HG03139 (cell line): ENCODE results near the gene PLEKHJ1.

Source experiments
- ATAC-seq: cut with Tn5 transposase; IDR thresholded peaks from one replicate; pipeline ENCODE4 v1.9.1; 2021; ENCODE audit not compliant: unreplicated experiment

Gene PLEKHJ1

GRCh38 chr19:2249880-2250765, 14.0 kb upstream of the PLEKHJ1 start:
- ATAC-seq = no peak

- ATAC-seq = no peak
These were observed 13.1 kb upstream of the PLEKHJ1 start, which contains the start of gene AMH for GRCh38 chr19:2249010-2249866. AMH (plus strand) TSS chr19:2249323; CDS start chr19:2249333, 10 bp downstream.

DNA sequence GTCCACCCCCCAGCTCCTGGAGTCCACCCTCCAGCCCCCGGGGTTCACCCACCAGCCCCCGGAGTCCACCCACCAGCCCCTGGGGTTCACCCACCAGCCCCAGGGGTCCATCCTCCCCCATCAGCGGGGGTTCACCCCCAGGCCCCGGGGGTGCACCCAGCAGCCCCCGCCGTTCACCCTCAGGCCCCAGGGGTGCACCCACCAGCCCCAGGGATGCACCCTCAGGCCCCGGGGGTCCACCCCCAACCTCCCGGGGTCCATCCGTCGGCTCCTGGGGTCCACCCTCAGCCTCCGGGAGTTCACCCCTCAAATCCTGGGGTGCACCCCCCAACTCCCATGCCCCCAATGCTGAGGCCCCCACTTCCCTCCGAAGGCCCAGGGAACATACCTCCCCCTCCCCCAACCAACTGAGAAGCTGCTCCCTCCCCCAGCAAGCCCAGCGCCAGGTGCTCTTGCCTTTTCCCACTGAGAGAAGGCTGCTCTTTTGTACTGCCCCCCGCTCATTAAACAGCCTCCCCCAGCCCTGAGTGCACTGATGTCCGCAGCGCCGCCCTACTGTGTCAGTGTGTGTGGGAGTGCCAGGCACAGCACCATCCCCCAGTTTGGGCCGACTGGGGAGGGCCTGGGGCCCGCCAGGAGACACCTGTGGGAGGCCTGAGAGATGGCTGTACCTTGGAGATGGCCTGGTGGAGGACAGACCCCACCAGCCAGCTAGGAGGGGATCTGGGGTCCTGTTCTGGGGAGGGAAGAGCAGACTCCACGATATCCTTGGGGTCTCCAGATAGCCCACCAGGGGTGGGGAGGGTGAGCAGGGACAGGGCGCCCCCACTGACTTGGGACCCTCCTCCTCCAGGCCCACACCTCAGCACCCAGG, 12.2 kb upstream of the PLEKHJ1 start:
- ATAC-seq = no peak

- ATAC-seq = no peak
These were observed 11.4 kb upstream of the PLEKHJ1 start for GRCh38 chr19:2247433-2248101.

- no peak for ATAC-seq
These were observed 10.8 kb upstream of the PLEKHJ1 start for GRCh38 chr19:2246801-2247361.

GRCh38 chr19:2246014-2246620, 10.0 kb upstream of the PLEKHJ1 start:
- no peak for ATAC-seq

GRCh38 chr19:2245273-2245672, 9.1 kb upstream of the PLEKHJ1 start:
- ATAC-seq = no peak

- ATAC-seq = no peak
These were observed 8.4 kb upstream of the PLEKHJ1 start for GRCh38 chr19:2244486-2244885.

DNA sequence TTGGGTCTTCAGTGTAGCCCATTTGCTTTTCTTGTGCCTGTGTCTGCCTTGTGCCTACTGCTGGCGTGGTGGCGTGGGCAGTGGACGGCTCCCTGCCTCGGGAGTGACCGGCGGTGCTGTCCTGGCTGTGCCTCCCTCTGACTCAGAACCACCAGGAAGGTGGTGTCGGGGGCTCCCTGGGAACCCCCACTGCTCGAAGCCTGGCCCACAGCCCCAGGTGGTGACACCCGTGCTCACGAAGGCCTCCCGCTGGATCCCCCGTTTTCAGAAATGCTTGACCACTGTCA, 7.9 kb upstream of the PLEKHJ1 start:
- ATAC-seq = no peak

DNA sequence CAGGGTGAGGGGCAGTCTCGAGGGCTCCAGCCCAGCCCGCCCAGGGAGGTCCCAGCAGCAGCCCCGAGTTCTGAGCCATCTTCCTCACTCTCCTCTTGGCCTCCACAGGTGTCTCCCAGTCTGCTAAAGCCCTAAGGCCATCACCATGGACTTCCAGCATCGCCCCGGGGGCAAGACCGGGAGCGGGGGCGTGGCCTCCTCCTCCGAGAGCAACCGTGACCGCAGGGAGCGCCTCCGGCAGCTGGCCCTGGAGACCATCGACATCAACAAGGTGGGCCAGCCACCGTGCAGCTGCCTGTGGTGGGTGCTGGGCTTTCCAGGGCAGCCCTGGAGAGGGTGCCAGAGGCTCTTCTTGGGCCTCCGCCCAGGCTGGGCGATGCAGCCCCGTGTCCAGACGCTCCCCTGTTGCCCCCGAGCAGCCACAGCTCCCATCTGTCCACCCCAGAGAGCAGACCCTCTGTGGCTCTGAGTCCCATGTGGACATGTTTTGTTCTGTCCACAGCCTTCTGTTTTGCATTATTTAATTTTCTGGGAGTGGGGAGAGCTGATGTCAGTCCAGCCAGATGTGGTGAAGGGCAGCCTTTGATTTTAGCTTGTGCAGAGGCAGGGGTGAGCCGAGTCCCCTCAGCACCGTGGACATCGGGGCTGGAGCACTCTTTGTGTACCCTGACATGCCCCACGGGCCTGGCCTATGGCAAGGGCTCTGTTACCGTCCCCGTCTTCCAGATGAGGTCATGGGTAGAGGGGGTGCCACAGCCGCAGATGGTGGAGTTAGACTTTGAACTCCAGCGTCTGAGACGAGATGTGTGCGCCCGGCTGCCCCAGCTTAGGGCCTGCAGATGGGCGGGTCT, 7.4 kb upstream of the PLEKHJ1 start:
- ATAC-seq = no peak

DNA sequence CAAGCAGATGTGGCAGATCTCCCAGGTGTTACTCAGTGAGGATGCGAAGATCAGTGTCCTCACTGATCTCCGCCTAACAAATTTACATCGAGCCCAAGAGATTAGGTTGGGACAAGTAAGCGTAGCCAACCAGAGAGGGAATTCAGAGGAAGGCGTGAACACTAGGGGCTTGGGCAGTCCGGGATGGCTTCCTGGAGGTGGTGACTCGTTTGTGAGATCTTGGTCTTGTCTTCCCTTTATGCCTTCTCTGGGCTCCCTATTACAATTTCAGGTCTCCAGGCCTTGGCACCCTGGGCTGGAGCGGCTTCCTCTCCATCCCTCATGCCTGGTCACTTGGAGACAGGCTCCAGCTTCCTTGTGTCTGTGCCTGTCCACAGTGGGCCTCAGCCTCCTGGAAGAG, 6.7 kb upstream of the PLEKHJ1 start:
- ATAC-seq = no peak

DNA sequence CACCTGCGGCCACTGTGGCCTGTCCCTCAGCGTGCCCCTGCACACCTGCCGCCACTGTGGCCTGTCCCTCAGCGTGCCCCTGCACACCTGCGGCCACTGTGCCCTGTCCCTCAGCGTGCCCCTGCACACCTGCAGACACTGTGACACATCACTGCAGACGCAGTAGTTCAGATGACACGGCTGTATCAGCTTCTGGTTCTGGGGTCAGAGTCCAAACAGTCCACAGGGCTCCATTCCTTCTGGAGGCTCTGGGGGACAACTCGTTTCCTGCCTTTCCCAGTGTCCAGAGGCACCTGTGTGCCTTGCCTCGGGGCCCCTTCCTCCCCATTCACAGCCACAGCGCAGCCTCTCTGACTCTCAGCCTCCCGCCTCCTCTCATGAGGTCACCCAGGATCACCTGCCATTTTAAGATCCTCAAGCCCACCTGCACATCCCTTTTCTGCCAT, 6.0 kb upstream of the PLEKHJ1 start:
- ATAC-seq = no peak

GRCh38 chr19:2240881-2241760, 5.0 kb upstream of the PLEKHJ1 start:
- ATAC-seq = no peak

GRCh38 chr19:2239771-2240770, 3.9 kb upstream of the PLEKHJ1 start:
- no peak for ATAC-seq

DNA sequence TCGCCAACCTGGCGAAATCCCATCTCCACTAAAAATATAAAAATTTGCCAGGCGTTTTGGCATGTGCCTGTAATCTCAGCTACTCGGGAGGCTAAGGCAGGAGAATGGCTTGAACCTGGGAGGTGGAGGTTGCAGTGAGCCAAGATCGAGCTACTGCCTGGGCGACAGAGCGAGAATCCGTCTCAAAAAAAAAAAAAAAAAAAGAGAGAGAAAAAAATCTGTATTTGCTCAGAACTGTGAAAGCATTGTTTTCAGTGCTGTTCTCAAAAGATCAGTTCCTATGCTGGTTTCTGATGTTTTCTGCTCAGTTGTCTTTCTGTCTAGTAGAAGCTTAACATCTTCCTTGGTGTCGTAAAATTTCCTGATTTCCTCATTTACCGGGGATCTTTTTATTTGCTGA, 3.0 kb upstream of the PLEKHJ1 start:
- no peak for ATAC-seq

DNA sequence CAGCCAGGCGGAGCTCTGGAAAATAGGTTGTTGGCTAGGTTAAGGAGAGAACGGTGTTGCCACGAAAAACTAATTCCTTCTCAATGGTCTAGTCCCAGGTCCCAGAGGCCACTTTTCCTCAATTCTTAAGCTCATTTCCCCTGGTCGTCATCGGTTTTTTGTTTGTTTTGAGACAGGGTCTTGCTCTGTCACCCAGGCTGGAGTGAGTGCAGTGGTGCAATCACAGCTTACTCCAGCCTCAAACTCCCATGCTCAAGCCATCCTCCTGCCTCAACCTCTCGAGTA, 1.7 kb upstream of the PLEKHJ1 start:
- ATAC-seq = no peak
